Kidney epithelial cell (primary cell): Measurements from ENCODE around the gene C1orf74. TPM values are rescaled to one million over a fixed set of nuclear protein-coding genes. Genes with fewer than 3 reads are reported as not detected.

Experiments used
- DNase-seq: peaks from one replicate; pipeline ENCODE4 v3.0.0-alpha.2; 2010; ENCODE audit warnings: low read depth
- H3K27me3 ChIP-seq: 2 replicates; pipeline ENCODE4 v1.6.0; 2011; ENCODE audit warnings: low read length; ENCODE audit not compliant: control insufficient read depth, insufficient read depth
- H3K36me3 ChIP-seq: 2 replicates; pipeline ENCODE4 v1.5.1; 2011; ENCODE audit warnings: low read length; ENCODE audit not compliant: control insufficient read depth, insufficient read depth
- H3K4me3 ChIP-seq: 2 replicates; pipeline ENCODE4 v1.5.1; 2011; ENCODE audit warnings: low read depth, mild to moderate bottlenecking, control low read depth, low read length
- CTCF ChIP-seq: IDR thresholded peaks from 2 replicates; pipeline ENCODE4 v1.5.1; 2011; ENCODE audit warnings: mild to moderate bottlenecking, moderate library complexity, low read length, control low read depth, inconsistent platforms; ENCODE audit not compliant: insufficient read depth, poor library complexity, severe bottlenecking
- total RNA-seq: library from RNA; depleted of rRNA; stranded (reverse); fragments of >200 nt; gene quantifications from 2 replicates; pipeline ENCODE4 v1.2.3, GENCODE V29; 2015

The C1orf74 gene
- 12.4 and 12.7 TPM in 2 replicates for total RNA-seq

GRCh38 chr1:209784265-209785169 lies at the start of gene C1orf74:
TSS of gene C1orf74 (minus strand) at chr1:209784559. CDS start at chr1:209783634, 925 bp downstream.
- DNase-seq = peak; percentile 84
- TF ChIP-seq CTCF = no peak
- Histone ChIP-seq H3K27me3 (no peaks in the 10 kb centered on the region), H3K4me3 (peak within 1 kb of the TSS; percentile 61), H3K36me3 (no peaks in the 10 kb centered on the region)

GRCh38 chr1:209831615-209832014 lies 47.3 kb upstream of the C1orf74 start:
- peaks cover 3% of the 10 kb centered on the region for H3K36me3 ChIP-seq
- H3K27me3 ChIP-seq = no peaks in the 10 kb centered on the region
- no peak for DNase-seq
- H3K4me3 ChIP-seq = no peak overlapping the region
- no peak for TF ChIP-seq CTCF

GRCh38 chr1:209830722-209831121 lies 46.4 kb upstream of the C1orf74 start:
- no peaks in the 10 kb centered on the region for H3K27me3 ChIP-seq
- DNase-seq = no peak
- no peak for TF ChIP-seq CTCF
- H3K4me3 ChIP-seq = no peak overlapping the region
- peaks cover 3% of the 10 kb centered on the region for H3K36me3 ChIP-seq

- no peak for DNase-seq
- H3K4me3 ChIP-seq = no peak overlapping the region
- H3K27me3 ChIP-seq = no peaks in the 10 kb centered on the region
- TF ChIP-seq CTCF = no peak
- peaks cover 3% of the 10 kb centered on the region for H3K36me3 ChIP-seq
Measured at GRCh38 chr1:209829716-209830115, 45.4 kb upstream of the C1orf74 start.

GRCh38 chr1:209827384-209828262 lies 43.3 kb upstream of the C1orf74 start, which contains the start of gene UTP25:
TSS of gene UTP25 (plus strand) at chr1:209827972. CDS start at chr1:209828064, 92 bp downstream.
- H3K27me3 ChIP-seq = no peaks in the 10 kb centered on the region

More at GRCh38 chr1:209827384-209828262, 43.3 kb upstream of the C1orf74 start, which contains the start of gene UTP25:
- peak; percentile 74 for TF ChIP-seq CTCF
- peak; percentile 79 for DNase-seq
- Histone ChIP-seq H3K36me3 (no peaks in the 10 kb centered on the region), H3K4me3 (peak within 1 kb of the TSS; percentile 68)
